ENCODE measurements around the gene WSCD2.

The WSCD2 gene

DNA sequence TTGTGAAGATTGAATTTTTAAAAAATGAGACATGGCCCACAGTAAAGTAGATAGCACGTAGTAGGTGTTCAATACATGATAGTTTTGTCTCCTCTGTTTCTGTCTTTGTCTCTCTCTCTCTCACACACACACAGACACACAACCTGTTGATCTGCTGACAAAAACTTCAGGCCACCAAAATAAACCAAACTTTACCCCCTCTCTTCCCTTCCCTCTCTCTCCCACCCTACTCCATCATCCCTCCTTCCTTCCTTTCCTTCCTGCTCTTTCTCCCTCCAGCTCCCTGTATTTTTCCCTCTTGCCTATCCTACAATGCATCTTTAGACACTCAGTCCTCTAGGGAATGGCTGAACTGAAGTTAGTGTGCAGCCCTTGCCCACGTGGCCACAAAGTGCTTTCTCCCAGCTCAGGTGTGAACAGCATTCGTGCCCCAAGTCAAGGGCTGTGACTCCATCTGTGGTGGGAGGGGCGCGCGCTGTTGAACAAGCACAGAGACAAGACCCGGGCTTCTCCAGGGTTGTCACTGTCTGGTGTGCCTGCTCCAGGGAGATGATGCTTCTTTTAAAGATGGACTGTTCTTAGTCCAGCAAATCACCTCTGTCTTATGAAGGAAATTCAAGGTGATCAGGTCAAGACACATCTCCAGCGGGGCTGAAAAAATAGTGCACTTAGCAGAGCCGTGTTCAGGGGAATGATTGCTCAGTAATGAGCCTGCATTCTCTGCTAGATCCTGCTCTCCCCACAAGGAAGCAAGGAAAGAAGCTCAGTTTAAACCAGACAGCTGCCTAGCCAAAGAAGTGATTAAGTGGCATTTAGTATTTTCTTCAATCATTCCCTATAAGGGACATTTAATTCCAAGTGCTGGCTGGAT lies 75.3 kb downstream of the WSCD2 start:
- no peak overlapping the region for H3K27ac ChIP-seq
- no peak for TF ChIP-seq POLR2AphosphoS5 (IDR thresholded peaks at IDR 0.05; ENCODE audit: borderline replicate concordance, low read depth, low read length)
- no peak for TF ChIP-seq EZH2 (IDR thresholded peaks at IDR 0.05)
- no peak for TF ChIP-seq FOXP2 (optimal IDR thresholded peaks at IDR 0.05; ENCODE audit: control extremely low read depth, extremely low read length, insufficient read depth)
- H3K9ac ChIP-seq (ENCODE audit: insufficient read length), result no peak overlapping the region
- no peak for DNase-seq (ENCODE audit: low read depth, low spot score)
- no peak overlapping the region for H3K4me3 ChIP-seq
- no peaks in the 10 kb centered on the region for H3K9me3 ChIP-seq (ENCODE audit: low read depth, low read length)
- no peaks in the 10 kb centered on the region for H3K36me3 ChIP-seq (ENCODE audit: insufficient read depth, low read length)

DNA sequence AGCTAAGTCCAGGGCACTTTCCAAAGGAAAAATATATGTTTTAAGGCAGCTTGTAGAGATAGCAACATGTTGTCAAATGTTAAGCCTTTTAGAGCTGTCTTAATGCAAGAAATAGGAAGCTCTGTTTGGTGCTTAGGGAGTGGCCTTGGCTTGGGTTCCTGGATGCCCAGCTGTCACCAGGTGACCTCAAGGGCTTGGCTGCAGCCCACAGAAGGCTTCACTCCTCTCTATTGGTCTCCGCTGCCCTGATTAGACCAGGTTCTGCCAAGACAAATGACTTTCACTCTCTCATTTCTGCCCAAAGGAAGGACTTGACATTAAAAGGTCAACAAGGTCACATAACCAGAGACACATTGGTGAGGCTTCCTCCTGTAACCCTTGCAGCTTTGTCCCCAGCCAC lies 76.8 kb downstream of the WSCD2 start:
- Histone ChIP-seq H3K9ac (ENCODE audit: insufficient read length) (no peak overlapping the region), H3K9me3 (ENCODE audit: low read depth, low read length) (no peaks in the 10 kb centered on the region), H3K4me3 (no peak overlapping the region), H3K36me3 (ENCODE audit: insufficient read depth, low read length) (no peaks in the 10 kb centered on the region), H3K27ac (no peak overlapping the region)
- TF ChIP-seq FOXP2 (optimal IDR thresholded peaks at IDR 0.05; ENCODE audit: control extremely low read depth, extremely low read length, insufficient read depth) (no peak), POLR2AphosphoS5 (IDR thresholded peaks at IDR 0.05; ENCODE audit: borderline replicate concordance, low read depth, low read length) (no peak), EZH2 (IDR thresholded peaks at IDR 0.05) (no peak)
- DNase-seq (ENCODE audit: low read depth, low spot score), result no peak

DNA sequence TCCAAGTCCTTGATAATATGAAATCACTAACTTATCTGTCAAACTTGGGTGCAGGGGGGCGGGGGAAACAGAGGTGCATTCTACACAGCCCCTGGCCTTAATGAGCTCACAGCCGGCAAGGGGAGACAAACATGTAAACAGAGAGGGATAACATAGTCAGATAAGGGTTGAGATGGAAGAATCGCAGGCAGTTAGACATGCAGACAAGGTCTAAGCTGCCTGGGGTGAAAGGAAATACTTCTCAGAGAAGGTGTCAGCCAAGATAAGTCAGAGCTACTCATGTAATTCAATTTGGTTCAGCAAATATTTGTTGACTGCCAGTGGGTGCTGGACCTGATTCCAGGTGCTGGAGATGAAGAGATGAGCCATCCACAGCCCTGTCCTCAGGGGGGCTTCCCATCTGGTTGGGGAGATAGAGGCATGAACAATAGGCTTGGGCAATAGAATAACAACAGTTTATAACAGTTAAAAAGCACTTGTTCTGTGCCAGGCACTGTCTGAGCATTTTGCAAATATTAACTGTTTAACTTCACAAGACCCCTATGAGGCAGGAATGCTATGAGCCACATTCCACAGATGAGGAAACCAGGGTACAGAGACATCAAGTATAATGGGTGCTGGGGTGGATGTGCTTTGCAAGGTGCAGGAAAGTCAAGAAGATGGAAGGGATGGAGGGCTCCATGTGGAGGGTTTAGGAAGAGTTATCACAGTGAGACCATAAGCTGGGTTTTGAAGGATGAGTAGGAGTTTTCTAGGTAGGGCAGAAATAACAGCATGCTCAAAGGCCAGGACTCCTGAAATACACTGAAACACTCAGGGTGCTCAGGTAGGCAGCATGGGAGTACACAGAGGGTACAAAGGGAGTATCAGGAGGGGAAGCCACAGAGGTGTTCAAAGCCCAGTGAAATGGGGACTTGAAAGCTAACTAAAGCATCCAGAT lies 79.0 kb downstream of the WSCD2 start:
- Histone ChIP-seq H3K4me3 (no peak overlapping the region), H3K9me3 (ENCODE audit: low read depth, low read length) (no peaks in the 10 kb centered on the region), H3K9ac (ENCODE audit: insufficient read length) (no peak overlapping the region), H3K36me3 (ENCODE audit: insufficient read depth, low read length) (no peaks in the 10 kb centered on the region), H3K27ac (no peak overlapping the region)
- no peak for TF ChIP-seq POLR2AphosphoS5 (IDR thresholded peaks at IDR 0.05; ENCODE audit: borderline replicate concordance, low read depth, low read length)
- no peak for TF ChIP-seq FOXP2 (optimal IDR thresholded peaks at IDR 0.05; ENCODE audit: control extremely low read depth, extremely low read length, insufficient read depth)
- TF ChIP-seq EZH2 (IDR thresholded peaks at IDR 0.05), result no peak
- no peak for DNase-seq (ENCODE audit: low read depth, low spot score)

DNA sequence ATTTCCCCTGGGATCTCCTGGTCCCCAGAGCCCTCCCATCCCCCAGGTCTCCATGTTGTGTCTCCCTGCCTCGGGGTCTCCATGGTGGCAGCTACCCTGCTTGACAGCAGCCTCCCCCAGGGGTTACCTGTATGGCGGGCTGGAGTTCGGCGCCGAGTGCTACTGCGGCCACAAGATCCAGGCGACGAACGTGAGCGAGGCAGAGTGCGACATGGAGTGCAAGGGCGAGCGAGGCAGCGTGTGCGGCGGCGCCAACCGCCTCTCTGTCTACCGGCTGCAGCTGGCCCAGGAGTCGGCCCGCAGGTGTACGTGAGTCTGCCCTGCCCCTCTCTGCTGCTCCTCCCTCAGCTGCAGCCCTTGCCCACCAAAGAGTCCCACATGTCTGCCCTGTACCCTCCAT lies 80.9 kb downstream of the WSCD2 start:
- no peak overlapping the region for H3K27ac ChIP-seq
- no peak overlapping the region for H3K9ac ChIP-seq (ENCODE audit: insufficient read length)
- H3K4me3 ChIP-seq, result no peak overlapping the region
- no peak for DNase-seq (ENCODE audit: low read depth, low spot score)
- no peaks in the 10 kb centered on the region for H3K9me3 ChIP-seq (ENCODE audit: low read depth, low read length)
- TF ChIP-seq EZH2 (IDR thresholded peaks at IDR 0.05) (no peak), POLR2AphosphoS5 (IDR thresholded peaks at IDR 0.05; ENCODE audit: borderline replicate concordance, low read depth, low read length) (no peak), FOXP2 (optimal IDR thresholded peaks at IDR 0.05; ENCODE audit: control extremely low read depth, extremely low read length, insufficient read depth) (no peak)
- no peaks in the 10 kb centered on the region for H3K36me3 ChIP-seq (ENCODE audit: insufficient read depth, low read length)

DNA sequence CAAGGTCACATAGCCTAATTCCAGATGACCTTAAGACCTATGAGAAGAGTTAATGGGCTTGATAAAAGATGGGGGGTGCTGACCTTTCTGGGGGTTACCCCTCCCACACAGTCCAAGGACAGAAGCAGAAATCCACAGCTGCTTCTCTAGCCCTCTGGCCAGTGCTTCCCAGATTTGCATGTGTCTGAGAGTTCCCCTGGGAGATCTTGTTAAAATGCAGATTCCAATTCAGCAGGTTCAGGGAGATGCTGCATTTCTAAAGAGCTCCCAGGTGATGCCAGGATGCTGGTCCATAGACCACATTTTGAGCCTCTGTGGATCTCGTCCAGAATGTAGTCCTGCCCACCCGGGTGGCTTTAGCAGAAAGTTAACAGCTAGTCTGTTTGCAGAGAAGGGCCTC lies 82.1 kb downstream of the WSCD2 start:
- no peak overlapping the region for H3K9ac ChIP-seq (ENCODE audit: insufficient read length)
- H3K4me3 ChIP-seq, result no peak overlapping the region
- no peak for DNase-seq (ENCODE audit: low read depth, low spot score)
- no peak for TF ChIP-seq FOXP2 (optimal IDR thresholded peaks at IDR 0.05; ENCODE audit: control extremely low read depth, extremely low read length, insufficient read depth)
- TF ChIP-seq POLR2AphosphoS5 (IDR thresholded peaks at IDR 0.05; ENCODE audit: borderline replicate concordance, low read depth, low read length), result no peak
- TF ChIP-seq EZH2 (IDR thresholded peaks at IDR 0.05), result no peak
- no peaks in the 10 kb centered on the region for H3K36me3 ChIP-seq (ENCODE audit: insufficient read depth, low read length)
- H3K9me3 ChIP-seq (ENCODE audit: low read depth, low read length), result no peaks in the 10 kb centered on the region
- no peak overlapping the region for H3K27ac ChIP-seq

DNA sequence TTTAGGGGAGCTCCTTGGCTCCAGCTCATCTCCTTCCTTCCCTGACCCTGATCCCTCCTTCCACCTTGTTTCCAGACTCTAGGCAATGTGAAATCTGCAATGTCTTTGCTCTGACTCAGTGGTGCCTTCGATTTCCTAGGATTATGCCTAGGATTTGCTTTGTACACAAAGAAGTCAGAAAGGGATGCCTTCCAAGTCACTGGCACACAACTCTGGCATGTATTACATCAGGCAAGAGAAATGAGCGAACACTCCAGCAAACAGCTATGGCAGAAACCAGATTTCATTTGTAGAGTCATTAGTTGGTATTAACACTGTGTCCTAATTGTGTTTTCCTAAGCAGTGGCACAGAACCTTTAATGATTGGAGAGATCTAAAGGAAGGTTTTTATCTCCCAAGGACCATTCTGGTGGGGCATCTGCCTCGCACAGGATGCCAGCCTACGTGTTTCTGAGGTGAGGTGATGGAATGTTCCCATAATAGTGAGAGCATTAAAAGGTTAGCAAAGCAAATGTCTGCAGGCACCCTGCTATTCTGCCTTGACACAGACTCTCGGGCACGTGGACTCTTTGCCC lies 84.9 kb downstream of the WSCD2 start:
- Histone ChIP-seq H3K9ac (ENCODE audit: insufficient read length) (no peak overlapping the region), H3K36me3 (ENCODE audit: insufficient read depth, low read length) (no peaks in the 10 kb centered on the region), H3K9me3 (ENCODE audit: low read depth, low read length) (no peaks in the 10 kb centered on the region), H3K4me3 (no peak overlapping the region), H3K27ac (no peak overlapping the region)
- TF ChIP-seq POLR2AphosphoS5 (IDR thresholded peaks at IDR 0.05; ENCODE audit: borderline replicate concordance, low read depth, low read length) (no peak), EZH2 (IDR thresholded peaks at IDR 0.05) (no peak), FOXP2 (optimal IDR thresholded peaks at IDR 0.05; ENCODE audit: control extremely low read depth, extremely low read length, insufficient read depth) (no peak)
- no peak for DNase-seq (ENCODE audit: low read depth, low spot score)

DNA sequence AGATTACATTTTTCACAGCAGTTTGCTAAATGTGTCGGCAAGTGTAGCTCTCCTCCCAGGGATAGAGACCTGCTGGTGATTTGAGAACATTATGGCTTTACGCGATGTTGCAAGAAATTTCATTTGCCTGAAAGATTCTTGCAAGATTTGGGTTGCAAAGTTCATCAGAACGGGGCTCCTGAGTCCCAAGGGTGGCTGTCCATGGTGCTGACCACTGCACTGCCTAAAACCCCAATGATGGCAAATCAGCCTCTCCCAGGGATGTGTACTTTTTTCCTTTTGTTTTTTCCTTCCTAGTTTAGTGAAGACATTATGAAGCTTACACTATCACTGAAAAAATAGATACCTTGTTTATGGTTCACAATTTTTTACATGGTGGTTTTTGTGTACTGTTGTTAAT lies 85.4 kb downstream of the WSCD2 start:
- Histone ChIP-seq H3K9me3 (ENCODE audit: low read depth, low read length) (no peaks in the 10 kb centered on the region), H3K27ac (no peak overlapping the region), H3K9ac (ENCODE audit: insufficient read length) (no peak overlapping the region), H3K36me3 (ENCODE audit: insufficient read depth, low read length) (no peaks in the 10 kb centered on the region), H3K4me3 (no peak overlapping the region)
- DNase-seq (ENCODE audit: low read depth, low spot score), result no peak
- TF ChIP-seq POLR2AphosphoS5 (IDR thresholded peaks at IDR 0.05; ENCODE audit: borderline replicate concordance, low read depth, low read length), result no peak
- no peak for TF ChIP-seq FOXP2 (optimal IDR thresholded peaks at IDR 0.05; ENCODE audit: control extremely low read depth, extremely low read length, insufficient read depth)
- TF ChIP-seq EZH2 (IDR thresholded peaks at IDR 0.05), result no peak

DNA sequence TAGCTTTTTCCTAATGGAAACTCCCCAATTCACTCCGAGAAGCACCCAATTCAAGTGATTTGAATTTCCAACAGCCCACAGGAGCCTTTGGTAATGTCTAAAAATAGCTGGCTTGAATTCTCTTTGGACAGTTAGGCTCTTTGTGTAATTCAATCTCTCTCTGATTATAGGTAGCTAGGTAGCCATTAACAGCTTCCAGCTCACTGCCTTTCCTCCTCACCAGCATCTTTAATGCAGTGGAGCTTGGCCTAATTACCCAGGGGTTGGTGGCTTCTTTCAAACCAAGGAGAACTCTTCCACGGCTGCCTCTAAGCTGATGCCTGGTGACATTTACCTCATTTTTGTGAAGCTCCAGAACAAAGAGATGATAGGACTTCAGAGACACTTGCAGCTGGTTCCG lies 86.4 kb downstream of the WSCD2 start:
- Histone ChIP-seq H3K9ac (ENCODE audit: insufficient read length) (no peak overlapping the region), H3K4me3 (no peak overlapping the region), H3K9me3 (ENCODE audit: low read depth, low read length) (no peaks in the 10 kb centered on the region), H3K36me3 (ENCODE audit: insufficient read depth, low read length) (no peaks in the 10 kb centered on the region), H3K27ac (no peak overlapping the region)
- DNase-seq (ENCODE audit: low read depth, low spot score), result no peak
- TF ChIP-seq EZH2 (IDR thresholded peaks at IDR 0.05), result no peak
- TF ChIP-seq FOXP2 (optimal IDR thresholded peaks at IDR 0.05; ENCODE audit: control extremely low read depth, extremely low read length, insufficient read depth), result no peak
- TF ChIP-seq POLR2AphosphoS5 (IDR thresholded peaks at IDR 0.05; ENCODE audit: borderline replicate concordance, low read depth, low read length), result no peak
